Endothelial cell (in vitro differentiated cells): ENCODE data around the gene ADAMTS12. TPM values are rescaled to one million over a fixed set of nuclear protein-coding genes. Genes with fewer than 3 reads are reported as not detected.
"Not testable (repeated sequence)": the region's sequence is repeated elsewhere in the genome, so short reads cannot be mapped to it uniquely, and the experiment has no call there.

ENCODE experiments used
- DNase-seq: peaks from one replicate; pipeline ENCODE4 v3.0.0; 2021; ENCODE audit warnings: low spot score
- H3K27ac Mint-ChIP-seq: one replicate; pipeline ENCODE4 v1.8.0; 2021; ENCODE audit warnings: mixed read lengths, inconsistent platforms; ENCODE audit not compliant: unreplicated experiment
- H3K27me3 Mint-ChIP-seq: one replicate; pipeline ENCODE4 v1.8.0; 2021; ENCODE audit warnings: mild to moderate bottlenecking, moderate library complexity, mixed read lengths, inconsistent platforms; ENCODE audit not compliant: unreplicated experiment
- H3K36me3 Mint-ChIP-seq: one replicate; pipeline ENCODE4 v1.8.0; 2021; ENCODE audit warnings: mild to moderate bottlenecking, low read depth, mixed read lengths, inconsistent platforms; ENCODE audit not compliant: unreplicated experiment
- H3K4me1 Mint-ChIP-seq: one replicate; pipeline ENCODE4 v1.8.0; 2021; ENCODE audit warnings: mild to moderate bottlenecking, mixed read lengths, inconsistent platforms; ENCODE audit not compliant: unreplicated experiment
- H3K4me3 Mint-ChIP-seq: one replicate; pipeline ENCODE4 v1.8.0; 2021; ENCODE audit warnings: mild to moderate bottlenecking, mixed read lengths, inconsistent platforms; ENCODE audit not compliant: unreplicated experiment
- H3K9me3 Mint-ChIP-seq: one replicate; pipeline ENCODE4 v1.8.0; 2021; ENCODE audit warnings: mixed read lengths, inconsistent platforms; ENCODE audit not compliant: unreplicated experiment
- total RNA-seq: library from RNA; stranded (reverse); fragmentation: NEBNext Ultra II Directional; extraction: Animal tissue kit (Norgen Biotek cat#: 25700); gene quantifications from one replicate; pipeline ENCODE4 v1.2.1, GENCODE V29; 2021; ENCODE audit not compliant: unreplicated experiment
- TF ChIP-seq, protein P1 (sequence below): fragments of 200-600 bp; sonication (generic); IDR thresholded peaks from one replicate; pipeline ENCODE4 v1.5.0; 2021; ENCODE audit warnings: antibody characterized with exemption; ENCODE audit not compliant: unreplicated experiment

Gene ADAMTS12
- total RNA-seq, 1 donor from 2014 or later, result 9.8 TPM

DNA sequence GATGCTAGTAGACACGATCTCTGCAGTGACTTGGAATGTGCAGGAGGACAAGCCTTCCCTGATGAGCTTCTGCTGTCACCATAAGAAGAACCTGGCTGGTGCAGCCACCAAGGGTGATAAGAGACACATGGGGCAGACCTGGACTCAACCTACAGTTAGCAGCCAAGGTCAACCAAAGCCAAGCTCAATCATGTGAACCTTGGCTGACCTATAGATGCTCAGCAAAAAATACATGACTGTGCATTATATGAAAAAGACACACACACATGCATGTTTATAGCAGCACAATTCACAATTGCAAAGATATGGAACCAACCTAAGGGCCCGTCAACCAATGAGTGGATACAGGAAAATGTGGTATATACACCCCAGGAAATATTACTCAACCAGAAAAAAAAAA is 364.1 kb downstream of the ADAMTS12 start:
- H3K36me3 Mint-ChIP-seq, result no peaks in the 10 kb centered on the region
- no peak overlapping the region for H3K27ac Mint-ChIP-seq
- TF ChIP-seq, protein P1, sequence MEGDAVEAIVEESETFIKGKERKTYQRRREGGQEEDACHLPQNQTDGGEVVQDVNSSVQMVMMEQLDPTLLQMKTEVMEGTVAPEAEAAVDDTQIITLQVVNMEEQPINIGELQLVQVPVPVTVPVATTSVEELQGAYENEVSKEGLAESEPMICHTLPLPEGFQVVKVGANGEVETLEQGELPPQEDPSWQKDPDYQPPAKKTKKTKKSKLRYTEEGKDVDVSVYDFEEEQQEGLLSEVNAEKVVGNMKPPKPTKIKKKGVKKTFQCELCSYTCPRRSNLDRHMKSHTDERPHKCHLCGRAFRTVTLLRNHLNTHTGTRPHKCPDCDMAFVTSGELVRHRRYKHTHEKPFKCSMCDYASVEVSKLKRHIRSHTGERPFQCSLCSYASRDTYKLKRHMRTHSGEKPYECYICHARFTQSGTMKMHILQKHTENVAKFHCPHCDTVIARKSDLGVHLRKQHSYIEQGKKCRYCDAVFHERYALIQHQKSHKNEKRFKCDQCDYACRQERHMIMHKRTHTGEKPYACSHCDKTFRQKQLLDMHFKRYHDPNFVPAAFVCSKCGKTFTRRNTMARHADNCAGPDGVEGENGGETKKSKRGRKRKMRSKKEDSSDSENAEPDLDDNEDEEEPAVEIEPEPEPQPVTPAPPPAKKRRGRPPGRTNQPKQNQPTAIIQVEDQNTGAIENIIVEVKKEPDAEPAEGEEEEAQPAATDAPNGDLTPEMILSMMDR, result no peak
- no peak overlapping the region for H3K4me3 Mint-ChIP-seq
- no peaks in the 10 kb centered on the region for H3K9me3 Mint-ChIP-seq
- H3K27me3 Mint-ChIP-seq, result no peaks in the 10 kb centered on the region
- peaks cover 8% of the 10 kb centered on the region for H3K4me1 Mint-ChIP-seq
- DNase-seq, result no peak

DNA sequence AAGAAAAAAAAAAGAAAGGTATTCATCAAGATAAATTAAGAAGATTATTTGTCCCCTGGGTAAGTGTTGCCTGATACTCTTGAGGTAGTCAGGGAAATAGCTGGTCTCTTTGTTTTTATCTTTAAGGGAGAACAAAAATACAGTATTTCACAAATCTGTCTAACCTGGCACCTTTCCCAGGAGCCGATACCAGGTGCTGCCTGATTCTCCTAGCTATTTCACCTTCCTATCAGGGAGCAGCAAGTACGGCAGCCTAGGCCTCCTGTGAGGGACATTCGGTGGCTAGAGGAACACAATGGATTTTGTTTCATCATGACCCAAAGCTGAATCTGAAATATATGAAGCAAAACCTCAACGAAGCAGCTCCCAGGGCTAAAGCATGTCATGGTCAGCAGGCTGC is 365.0 kb downstream of the ADAMTS12 start:
- Mint-ChIP-seq H3K4me1 (peaks cover 8% of the 10 kb centered on the region), H3K9me3 (no peaks in the 10 kb centered on the region), H3K4me3 (no peak overlapping the region), H3K27ac (no peak overlapping the region), H3K36me3 (no peaks in the 10 kb centered on the region), H3K27me3 (no peaks in the 10 kb centered on the region)
- no peak for DNase-seq
- TF ChIP-seq, protein P1, result no peak

DNA sequence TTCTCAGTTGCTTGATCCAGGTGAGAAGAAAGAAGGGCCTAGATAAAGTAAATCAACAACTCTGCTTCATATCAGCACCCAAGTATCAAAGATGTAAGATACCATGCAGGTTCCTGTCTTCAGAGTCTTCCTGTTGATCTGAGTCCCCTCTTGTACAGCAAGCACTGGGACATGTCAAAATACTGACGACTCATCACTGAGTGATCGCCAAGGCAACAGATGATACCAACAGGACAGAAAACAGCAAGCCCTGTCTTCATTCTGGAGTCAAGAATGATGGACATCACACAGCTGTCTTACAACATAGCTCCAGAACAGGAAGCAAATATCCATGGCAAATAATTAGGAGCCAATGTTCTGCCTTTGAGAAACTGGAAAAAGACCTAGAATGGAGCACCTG is 367.3 kb downstream of the ADAMTS12 start:
- Mint-ChIP-seq H3K27me3 (peaks cover 2% of the 10 kb centered on the region), H3K4me3 (no peak overlapping the region), H3K4me1 (peaks cover 8% of the 10 kb centered on the region)

DNA sequence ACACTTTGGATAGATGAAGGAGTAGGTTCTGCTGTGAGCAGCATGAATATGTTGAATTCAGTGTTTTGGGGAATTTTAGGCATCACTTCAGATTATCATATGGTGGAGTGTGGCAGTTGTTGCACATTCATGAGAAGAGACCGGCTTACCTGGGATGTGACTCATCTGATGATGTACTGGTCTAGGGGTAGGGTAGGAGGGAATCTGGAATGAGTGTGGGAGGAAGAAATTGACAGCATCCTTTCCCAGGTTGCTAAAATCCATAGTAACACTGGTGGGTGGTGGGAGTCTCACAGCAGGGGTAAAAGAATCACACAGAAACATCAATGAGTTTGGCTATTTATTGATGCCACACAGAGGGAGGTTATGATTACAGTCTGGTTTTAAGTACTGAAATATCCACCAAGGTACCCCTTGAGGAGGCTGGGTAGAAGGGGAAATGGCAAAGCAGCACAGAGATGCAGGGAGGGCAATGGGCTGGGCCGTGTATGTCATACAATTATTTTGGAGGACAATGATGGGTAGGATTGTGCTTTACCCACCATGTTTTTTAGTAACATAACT is 368.5 kb downstream of the ADAMTS12 start:
- peaks cover 8% of the 10 kb centered on the region for H3K4me1 Mint-ChIP-seq
- H3K4me3 Mint-ChIP-seq, result no peak overlapping the region
- H3K27ac Mint-ChIP-seq, result no peak overlapping the region
- TF ChIP-seq, protein P1, result no peak
- peaks cover 4% of the 10 kb centered on the region for H3K9me3 Mint-ChIP-seq
- H3K36me3 Mint-ChIP-seq, result peaks cover 3% of the 10 kb centered on the region
- DNase-seq, result no peak
- peaks cover 2% of the 10 kb centered on the region for H3K27me3 Mint-ChIP-seq

More for the DNA sequence above, 367.3 kb downstream of the ADAMTS12 start:
- no peaks in the 10 kb centered on the region for H3K36me3 Mint-ChIP-seq
- H3K27ac Mint-ChIP-seq, result no peak overlapping the region
- DNase-seq, result no peak
- TF ChIP-seq, protein P1, result no peak
- H3K9me3 Mint-ChIP-seq, result peaks cover under 1% of the 10 kb centered on the region

DNA sequence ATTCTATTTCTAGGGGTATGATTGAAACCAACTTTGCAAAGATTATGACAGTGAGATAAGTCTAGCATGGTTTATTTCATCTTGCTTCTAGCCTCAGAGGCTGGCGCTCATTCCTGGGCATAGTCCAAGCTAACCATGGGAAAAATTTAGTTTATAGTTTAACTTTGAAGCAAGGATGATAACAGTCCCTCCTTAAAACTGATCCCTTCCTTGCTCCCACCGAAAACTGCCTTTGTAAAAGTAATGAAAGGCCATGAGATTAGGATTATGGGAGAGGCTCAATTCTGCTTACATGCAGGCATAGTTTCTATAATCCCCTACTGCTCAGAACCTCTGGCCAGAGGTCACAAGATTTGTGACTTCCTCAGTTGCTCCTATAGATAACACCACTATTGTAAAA is 375.4 kb downstream of the ADAMTS12 start:
- TF ChIP-seq, protein P1, result no peak
- peaks cover 10% of the 10 kb centered on the region for H3K27me3 Mint-ChIP-seq
- no peak overlapping the region for H3K4me3 Mint-ChIP-seq
- H3K27ac Mint-ChIP-seq, result no peak overlapping the region
- no peaks in the 10 kb centered on the region for H3K4me1 Mint-ChIP-seq
- peaks cover 7% of the 10 kb centered on the region for H3K36me3 Mint-ChIP-seq
- peaks cover 4% of the 10 kb centered on the region for H3K9me3 Mint-ChIP-seq
- no peak for DNase-seq

DNA sequence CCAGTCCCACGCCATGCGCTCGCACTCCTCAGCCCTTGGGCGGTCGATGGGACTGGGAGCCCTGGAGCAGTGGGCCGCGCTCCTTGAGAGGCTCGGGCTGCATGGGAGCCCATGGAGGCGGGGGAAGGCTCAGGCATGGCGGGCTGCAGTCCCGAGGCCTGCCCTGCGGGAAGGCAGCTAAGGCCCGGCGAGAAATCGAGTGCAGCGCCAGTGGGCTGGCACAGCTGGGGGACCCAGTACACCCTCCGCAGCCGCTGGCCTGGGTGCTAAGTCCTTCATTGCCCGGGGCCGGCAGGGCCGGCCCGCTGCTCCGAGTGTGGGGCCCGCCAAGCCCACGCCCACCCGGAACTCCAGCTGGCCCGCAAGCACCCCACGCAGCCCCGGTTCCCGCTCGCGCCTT is 376.4 kb downstream of the ADAMTS12 start:
- H3K4me3 Mint-ChIP-seq, H3K4me1 Mint-ChIP-seq, H3K36me3 Mint-ChIP-seq, H3K27me3 Mint-ChIP-seq, DNase-seq, H3K9me3 Mint-ChIP-seq, H3K27ac Mint-ChIP-seq: not testable (repeated sequence)
